Type B pancreatic cell (in vitro differentiated cells): ENCODE results near the gene NLE1. TPM values are rescaled to one million over a fixed set of nuclear protein-coding genes. Genes with fewer than 3 reads are reported as not detected.
"Not testable (repeated sequence)": the region's sequence is repeated elsewhere in the genome, so short reads cannot be mapped to it uniquely, and the experiment has no call there.

Source experiments
- DNase-seq: peaks from one replicate; pipeline ENCODE4 v3.0.0; 2021; ENCODE audit warnings: mixed read lengths; ENCODE audit not compliant: unreplicated experiment; ENCODE audit errors: extremely low spot score
- H3K27ac Mint-ChIP-seq: 2 replicates; pipeline ENCODE4 v1.8.0; 2021; ENCODE audit warnings: mild to moderate bottlenecking, mixed read lengths
- H3K27me3 Mint-ChIP-seq: 2 replicates; pipeline ENCODE4 v1.8.0; 2021; ENCODE audit warnings: mixed read lengths
- H3K36me3 Mint-ChIP-seq: 2 replicates; pipeline ENCODE4 v1.8.0; 2021; ENCODE audit warnings: mixed read lengths
- H3K4me1 Mint-ChIP-seq: one replicate; pipeline ENCODE4 v1.8.0; 2021; ENCODE audit warnings: mixed read lengths; ENCODE audit not compliant: unreplicated experiment
- H3K4me3 Mint-ChIP-seq: 2 replicates; pipeline ENCODE4 v1.8.0; 2021; ENCODE audit warnings: mild to moderate bottlenecking, mixed read lengths
- H3K9me3 Mint-ChIP-seq: 2 replicates; pipeline ENCODE4 v1.8.0; 2021; ENCODE audit warnings: mixed read lengths
- total RNA-seq: library from RNA; stranded (reverse); gene quantifications from 2 replicates; pipeline ENCODE4 v1.2.1, GENCODE V29; 2021; ENCODE audit warnings: low replicate concordance
- TF ChIP-seq, protein P1 (sequence below): fragments of 200-600 bp; sonication (generic); conservative IDR thresholded peaks from 2 replicates; pipeline ENCODE4 v1.5.0; 2021; ENCODE audit warnings: antibody characterized with exemption, mild to moderate bottlenecking

NLE1 gene
- total RNA-seq, 1 donor from 2014 or later = 24.9 TPM

DNA sequence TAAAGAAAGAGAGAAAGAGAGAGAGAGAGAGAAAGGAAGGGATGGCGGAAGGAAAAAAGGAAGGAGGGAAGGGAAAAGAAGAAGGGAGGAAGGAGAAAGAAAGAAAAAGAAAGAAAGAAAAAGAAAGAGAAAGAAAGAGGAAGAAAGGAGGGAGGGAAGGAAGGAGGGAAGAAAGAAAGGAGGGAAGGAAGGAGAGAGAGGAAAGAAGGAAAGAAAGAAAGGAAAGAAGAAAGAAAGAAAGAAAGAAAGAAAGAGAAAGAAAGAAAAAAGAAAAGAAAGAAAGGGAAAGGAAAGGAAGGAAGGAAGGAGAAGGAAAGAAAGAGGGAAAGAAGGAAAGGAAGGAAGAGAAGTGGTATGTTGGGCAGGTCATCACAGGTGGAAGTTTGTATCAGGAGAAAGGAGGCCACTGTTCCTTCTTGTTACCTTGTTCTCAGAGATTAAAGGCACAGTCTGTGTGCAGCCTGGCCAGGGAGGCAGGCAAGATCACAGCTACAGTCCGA lies 32.8 kb upstream of the NLE1 start:
- H3K27me3 Mint-ChIP-seq = peaks cover 7% of the 10 kb centered on the region
- H3K9me3 Mint-ChIP-seq = no peaks in the 10 kb centered on the region
- H3K27ac Mint-ChIP-seq = no peak overlapping the region
- TF ChIP-seq, protein P1, sequence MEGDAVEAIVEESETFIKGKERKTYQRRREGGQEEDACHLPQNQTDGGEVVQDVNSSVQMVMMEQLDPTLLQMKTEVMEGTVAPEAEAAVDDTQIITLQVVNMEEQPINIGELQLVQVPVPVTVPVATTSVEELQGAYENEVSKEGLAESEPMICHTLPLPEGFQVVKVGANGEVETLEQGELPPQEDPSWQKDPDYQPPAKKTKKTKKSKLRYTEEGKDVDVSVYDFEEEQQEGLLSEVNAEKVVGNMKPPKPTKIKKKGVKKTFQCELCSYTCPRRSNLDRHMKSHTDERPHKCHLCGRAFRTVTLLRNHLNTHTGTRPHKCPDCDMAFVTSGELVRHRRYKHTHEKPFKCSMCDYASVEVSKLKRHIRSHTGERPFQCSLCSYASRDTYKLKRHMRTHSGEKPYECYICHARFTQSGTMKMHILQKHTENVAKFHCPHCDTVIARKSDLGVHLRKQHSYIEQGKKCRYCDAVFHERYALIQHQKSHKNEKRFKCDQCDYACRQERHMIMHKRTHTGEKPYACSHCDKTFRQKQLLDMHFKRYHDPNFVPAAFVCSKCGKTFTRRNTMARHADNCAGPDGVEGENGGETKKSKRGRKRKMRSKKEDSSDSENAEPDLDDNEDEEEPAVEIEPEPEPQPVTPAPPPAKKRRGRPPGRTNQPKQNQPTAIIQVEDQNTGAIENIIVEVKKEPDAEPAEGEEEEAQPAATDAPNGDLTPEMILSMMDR = no peak
- H3K4me1 Mint-ChIP-seq = no peaks in the 10 kb centered on the region
- H3K4me3 Mint-ChIP-seq = no peak overlapping the region
- no peaks in the 10 kb centered on the region for H3K36me3 Mint-ChIP-seq
- no peak for DNase-seq

DNA sequence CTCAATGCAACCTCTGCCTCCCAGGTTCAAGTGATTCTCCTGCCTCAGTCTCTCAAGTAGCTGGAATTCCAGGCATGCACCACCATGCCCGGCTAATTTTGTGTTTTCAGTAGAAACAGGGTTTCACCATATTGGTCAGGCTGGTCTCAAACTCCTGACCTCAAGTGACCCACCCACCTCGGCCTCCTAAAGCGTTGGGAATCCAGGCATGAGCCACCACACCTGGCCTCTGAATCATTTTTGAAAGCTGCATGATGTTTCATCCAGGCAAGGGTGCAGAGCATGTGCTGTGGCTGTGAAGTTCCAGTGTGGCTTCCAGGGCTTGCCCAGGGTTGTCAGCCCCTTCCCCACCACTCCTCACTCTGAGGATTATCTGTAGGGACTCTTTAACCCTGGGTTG lies 30.2 kb upstream of the NLE1 start:
- not testable (repeated sequence) for H3K27ac Mint-ChIP-seq, H3K9me3 Mint-ChIP-seq, H3K4me3 Mint-ChIP-seq, H3K4me1 Mint-ChIP-seq, H3K36me3 Mint-ChIP-seq, H3K27me3 Mint-ChIP-seq, DNase-seq

DNA sequence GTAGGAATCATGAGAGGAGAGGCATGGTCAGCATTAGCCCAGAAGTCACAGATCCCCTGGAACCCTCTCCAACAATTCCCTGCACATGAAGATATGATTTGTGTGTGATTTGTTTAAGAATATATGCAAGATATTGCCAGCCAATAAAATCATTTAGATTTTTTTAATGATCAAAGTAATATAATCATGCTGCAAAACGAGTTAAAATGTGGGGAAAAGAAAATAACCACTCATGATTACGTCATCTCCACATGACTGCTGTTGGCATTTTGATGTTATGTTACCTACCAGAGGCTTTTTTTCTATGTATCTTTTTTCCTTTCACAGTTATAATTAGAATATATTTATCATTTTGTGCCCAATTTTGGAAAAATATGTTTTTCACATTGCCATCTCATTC lies 29.7 kb upstream of the NLE1 start:
- H3K36me3 Mint-ChIP-seq = no peaks in the 10 kb centered on the region
- H3K27me3 Mint-ChIP-seq = peaks cover 7% of the 10 kb centered on the region
- no peaks in the 10 kb centered on the region for H3K9me3 Mint-ChIP-seq
- TF ChIP-seq, protein P1 = no peak
- DNase-seq = no peak
- H3K4me1 Mint-ChIP-seq = no peaks in the 10 kb centered on the region
- no peak overlapping the region for H3K27ac Mint-ChIP-seq
- no peak overlapping the region for H3K4me3 Mint-ChIP-seq

DNA sequence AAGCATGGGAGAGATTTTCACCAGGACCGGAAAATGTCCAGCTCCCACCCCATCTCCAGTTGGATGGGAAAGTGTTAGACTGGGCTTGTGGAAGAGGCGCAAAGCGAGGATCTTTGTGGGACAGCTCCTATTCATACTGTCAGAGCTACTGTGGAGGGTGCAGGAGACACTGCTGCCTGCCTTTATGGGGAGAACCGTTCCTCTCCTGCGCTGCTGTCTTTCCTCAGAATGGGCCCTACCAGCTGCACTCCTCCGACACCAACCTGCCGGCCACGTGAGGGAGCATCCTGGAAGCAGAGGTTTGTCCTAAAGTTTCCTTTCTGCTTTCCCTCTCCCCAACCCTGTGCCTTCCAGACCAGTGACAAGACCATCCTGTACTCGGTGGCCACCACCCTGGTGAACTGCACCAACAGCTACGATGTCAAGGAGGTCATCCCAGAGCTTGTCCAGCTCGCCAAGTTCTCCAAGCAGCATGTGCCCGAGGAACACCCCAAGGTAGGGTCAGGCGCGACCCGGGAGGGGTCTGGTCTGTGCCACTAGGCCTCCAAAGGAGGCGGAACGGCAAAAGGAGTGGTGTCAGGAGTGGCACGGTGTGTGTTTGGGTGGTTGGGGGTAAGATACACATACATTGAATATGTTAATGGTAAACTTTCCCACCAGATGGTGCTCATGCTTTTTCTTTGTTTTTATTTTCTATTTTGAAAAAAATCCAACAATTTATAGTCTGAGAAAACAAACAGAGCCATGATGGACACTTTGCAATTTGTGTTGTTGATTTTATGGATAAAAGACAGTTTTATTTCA lies 29.1 kb upstream of the NLE1 start:
- no peak for DNase-seq
- no peaks in the 10 kb centered on the region for H3K9me3 Mint-ChIP-seq
- peaks cover 7% of the 10 kb centered on the region for H3K27me3 Mint-ChIP-seq
- H3K27ac Mint-ChIP-seq = no peak overlapping the region
- TF ChIP-seq, protein P1 = no peak
- no peaks in the 10 kb centered on the region for H3K4me1 Mint-ChIP-seq
- H3K36me3 Mint-ChIP-seq = no peaks in the 10 kb centered on the region
- no peak overlapping the region for H3K4me3 Mint-ChIP-seq

GRCh38 chr17:35169835-35170363 lies 27.8 kb upstream of the NLE1 start:
- no peaks in the 10 kb centered on the region for H3K9me3 Mint-ChIP-seq
- TF ChIP-seq, protein P1 = no peak

DNA sequence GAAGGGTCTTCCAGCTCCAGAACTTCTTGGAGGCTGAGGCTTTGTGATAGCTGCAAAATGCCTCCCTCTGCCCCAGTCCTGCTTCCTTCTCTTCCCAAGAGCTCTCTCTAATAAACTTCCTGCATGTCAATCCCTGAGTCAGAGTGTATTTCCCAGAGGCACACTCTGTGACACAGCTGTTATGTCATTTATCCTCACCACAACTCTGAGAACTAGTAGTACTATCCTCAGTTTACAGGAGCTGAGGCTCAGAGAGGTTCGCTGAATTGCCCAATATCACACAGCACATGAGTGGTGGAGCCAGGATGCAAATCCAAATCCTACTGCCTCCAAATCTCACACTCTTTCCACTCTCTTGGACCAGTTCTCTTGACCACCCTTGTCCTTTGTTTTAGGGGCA lies 25.6 kb upstream of the NLE1 start:
- Mint-ChIP-seq H3K9me3 (no peaks in the 10 kb centered on the region), H3K27me3 (peaks cover 4% of the 10 kb centered on the region), H3K27ac (no peak overlapping the region), H3K4me3 (no peak overlapping the region), H3K4me1 (no peaks in the 10 kb centered on the region), H3K36me3 (no peaks in the 10 kb centered on the region)
- TF ChIP-seq, protein P1 = no peak
- DNase-seq = no peak

More at GRCh38 chr17:35169835-35170363, 27.8 kb upstream of the NLE1 start:
- H3K36me3 Mint-ChIP-seq = no peaks in the 10 kb centered on the region
- no peaks in the 10 kb centered on the region for H3K27me3 Mint-ChIP-seq
- no peak overlapping the region for H3K27ac Mint-ChIP-seq
- H3K4me3 Mint-ChIP-seq = no peak overlapping the region
- DNase-seq = no peak
- H3K4me1 Mint-ChIP-seq = no peaks in the 10 kb centered on the region
